K562 (cell line): ENCODE results near the gene MDM4. TPM values are rescaled to one million over a fixed set of nuclear protein-coding genes. Genes with fewer than 3 reads are reported as not detected.

ENCODE experiments used
- ARNT ChIP-seq, 2 experiments: fragments of 450-650 bp; IDR thresholded peaks; 2 replicates each; pipeline ENCODE4 v1.6.1; 2016; ENCODE audit warnings: mild to moderate bottlenecking in 1 of 2
- CBX1 ChIP-seq: sonication (generic); IDR thresholded peaks from 2 replicates; pipeline ENCODE4 v1.6.1; 2016; ENCODE audit warnings: antibody characterized with exemption, low read depth, mild to moderate bottlenecking
- ETV1 ChIP-seq: fragments of 450-650 bp; conservative IDR thresholded peaks from 2 replicates; pipeline ENCODE4 v1.6.1; 2016; ENCODE audit warnings: missing genetic modification characterization, control low read depth, low read depth, missing compliant biosample characterization
- FOXM1 ChIP-seq, 2 experiments: fragments of 450-650 bp in 1 of 2; sonication (generic) in 1 of 2; formaldehyde crosslinking in 1 of 2; IDR thresholded peaks; 2 replicates each; pipeline versions ENCODE4 v1.6.1 to v1.9.0; 2017 to 2022; ENCODE audit warnings: low read depth in 2 of 2, mild to moderate bottlenecking in 2 of 2, missing genetic modification reagents in 1 of 2, moderate library complexity in 1 of 2
- GTF2F1 ChIP-seq: IDR thresholded peaks from 2 replicates; pipeline ENCODE4 v1.6.1; 2011; ENCODE audit warnings: low read depth, low read length, improper control_type of control experiment
- JUND ChIP-seq, 2 experiments: IDR thresholded peaks; 2 replicates in 1 of 2; 3 replicates in 1 of 2; pipeline ENCODE4 v1.6.1; 2011; ENCODE audit warnings: borderline replicate concordance in 2 of 2, low read depth in 2 of 2, low read length in 2 of 2, improper control_type of control experiment in 1 of 2, missing biosample characterization in 1 of 2, missing genetic modification characterization in 1 of 2, missing genetic modification reagents in 1 of 2
- KAT2B ChIP-seq: IDR thresholded peaks from one replicate; pipeline ENCODE4 v1.6.1; 2012; ENCODE audit warnings: low read depth, mild to moderate bottlenecking, control low read depth, inconsistent platforms, low read length, moderate library complexity
- KLF1 ChIP-seq: fragments of 450-650 bp; IDR thresholded peaks from 2 replicates; pipeline ENCODE4 v1.6.1; 2016; ENCODE audit warnings: missing genetic modification characterization, missing compliant biosample characterization
- NEUROD1 ChIP-seq: fragments of 150-350 bp; IDR thresholded peaks from 2 replicates; pipeline ENCODE4 v1.6.1; 2014; ENCODE audit warnings: borderline replicate concordance, low read length, low read depth; ENCODE audit not compliant: partially characterized antibody
- NFIC ChIP-seq: fragments of 450-650 bp; IDR thresholded peaks from 2 replicates; pipeline ENCODE4 v1.6.1; 2017; ENCODE audit warnings: mild to moderate bottlenecking, inconsistent platforms
- NRF1 ChIP-seq, 2 experiments: fragments of 450-650 bp; IDR thresholded peaks in 1 of 2; conservative IDR thresholded peaks in 1 of 2; 2 replicates each; pipeline ENCODE4 v1.6.1; 2014; ENCODE audit warnings: mild to moderate bottlenecking in 2 of 2
- PHTF2 ChIP-seq: fragments of 250-450 bp; sonication (Bioruptor Pico); IDR thresholded peaks from 2 replicates; pipeline ENCODE4 v1.5.0; 2021; ENCODE audit warnings: mild to moderate bottlenecking
- RBM14 ChIP-seq: fragments of 200-400 bp; formaldehyde crosslinking; IDR thresholded peaks from 2 replicates; pipeline ENCODE4 v1.6.1; 2018; ENCODE audit warnings: low read depth, mild to moderate bottlenecking, low read length, moderate library complexity, borderline replicate concordance; ENCODE audit not compliant: insufficient read depth
- SMARCA5 ChIP-seq: fragments of 450-650 bp; IDR thresholded peaks from 2 replicates; pipeline ENCODE4 v1.6.1; 2016
- SOX6 ChIP-seq: fragments of 450-650 bp; IDR thresholded peaks from 2 replicates; pipeline ENCODE4 v1.6.1; 2014; ENCODE audit warnings: mild to moderate bottlenecking
- SUPT5H ChIP-seq: fragments of 450-650 bp; IDR thresholded peaks from 2 replicates; pipeline ENCODE4 v1.6.1; 2016
- TARDBP ChIP-seq: fragments of 450-650 bp; IDR thresholded peaks from 2 replicates; pipeline ENCODE4 v1.6.1; 2016
- ZBTB17 ChIP-seq: fragments of 450-650 bp; formaldehyde crosslinking; IDR thresholded peaks from 2 replicates; pipeline ENCODE4 v1.4.0; 2020; ENCODE audit warnings: mild to moderate bottlenecking
- ZC3H8 ChIP-seq: fragments of 450-650 bp; IDR thresholded peaks from 2 replicates; pipeline ENCODE4 v1.6.1; 2017
- ZNF212 ChIP-seq: fragments of 450-650 bp; formaldehyde crosslinking; IDR thresholded peaks from 2 replicates; pipeline ENCODE4 v1.4.0; 2020; ENCODE audit warnings: mild to moderate bottlenecking
- ZNF24 ChIP-seq: fragments of 450-650 bp; IDR thresholded peaks from 2 replicates; pipeline ENCODE4 v1.6.1; 2016
- polyA plus RNA-seq, 8 experiments: library from polyadenylated mRNA; depleted of rRNA in 4 of 8; stranded (reverse) in 5 of 8; unstranded in 3 of 8; fragments of >200 nt; fragmentation: Nextera tagmentation in 2 of 8; fragmentation: Illumina TruSeq in 1 of 8; extraction: Ambion mirVana in 2 of 8; extraction: Trizol in 1 of 8; gene quantifications; 2 replicates each; pipeline versions ENCODE4 v1.2.1 to v1.2.3, GENCODE V29; 2011 to 2014; ENCODE audit warnings: inconsistent platforms in 1 of 8, missing spikeins in 1 of 8
- total RNA-seq, 7 experiments: library from RNA; depleted of rRNA in 6 of 7; stranded (reverse); fragments of >200 nt in 6 of 7; fragmentation: Illumina TruSeq in 2 of 7; extraction: Trizol in 2 of 7; gene quantifications; 2 replicates each; pipeline versions ENCODE4 v1.2.1 to v1.2.3, GENCODE V29; 2011 to 2021; ENCODE audit warnings: low replicate concordance in 1 of 7
- TF ChIP-seq, protein P1 (sequence below): IDR thresholded peaks from 2 replicates; pipeline ENCODE4 v1.6.1; 2016; ENCODE audit warnings: missing genetic modification characterization, missing compliant biosample characterization
- TF ChIP-seq, protein P2 (sequence below): fragments of 250-450 bp; sonication (Bioruptor Pico); IDR thresholded peaks from 2 replicates; pipeline ENCODE4 v1.8.0; 2021; ENCODE audit warnings: moderate library complexity, mild to moderate bottlenecking, inconsistent platforms
- TF ChIP-seq, protein P3 (sequence below): fragments of 250-450 bp; sonication (Bioruptor Pico); IDR thresholded peaks from 2 replicates; pipeline ENCODE4 v1.4.0; 2020; ENCODE audit warnings: mild to moderate bottlenecking, moderate library complexity
- TF ChIP-seq, protein P4 (sequence below): fragments of 250-450 bp; sonication (Bioruptor Pico); IDR thresholded peaks from 2 replicates; pipeline ENCODE4 v1.8.0; 2022; ENCODE audit warnings: inconsistent platforms, mild to moderate bottlenecking, moderate library complexity, borderline replicate concordance

Gene MDM4
- total and polyA plus RNA-seq, 9 of the 15 experiments (the other 6 are each of a cell fraction or from before 2014, with no cell fraction given): 3.3 to 61.7 (median 21.2) TPM

DNA sequence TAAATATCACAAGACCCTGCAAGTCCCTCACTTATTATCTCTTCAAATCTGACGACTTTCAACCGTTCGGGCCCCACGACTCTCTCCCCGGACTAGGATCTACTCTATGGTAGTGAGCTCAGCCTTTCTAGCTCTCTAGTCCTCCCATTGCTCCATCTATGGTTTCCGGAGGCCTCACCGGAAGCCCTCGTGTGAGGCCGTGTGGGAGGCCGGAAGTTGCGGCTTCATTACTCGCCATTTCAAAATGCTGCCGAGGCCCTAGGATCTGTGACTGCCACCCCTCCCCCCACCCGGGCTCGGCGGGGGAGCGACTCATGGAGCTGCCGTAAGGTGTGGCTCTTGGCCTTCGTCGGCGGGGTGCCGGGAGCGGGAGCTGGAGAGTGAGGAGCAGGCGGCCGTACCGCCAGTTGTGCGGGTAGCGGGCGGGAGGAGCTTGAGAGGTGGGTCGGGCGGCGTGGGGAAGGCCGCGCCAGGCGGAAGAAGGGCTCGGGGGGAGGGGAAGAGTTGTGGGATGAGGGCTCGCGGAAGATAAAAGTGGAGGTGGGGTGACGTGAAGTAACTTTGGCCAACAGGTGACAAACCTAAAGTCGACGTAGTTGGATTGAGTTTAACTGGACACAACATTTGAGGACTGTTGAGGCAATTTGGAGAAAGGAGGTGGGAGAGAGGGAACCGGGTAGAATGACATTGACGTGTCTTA, at the start of gene MDM4 (continued):
- TF ChIP-seq, protein P1, sequence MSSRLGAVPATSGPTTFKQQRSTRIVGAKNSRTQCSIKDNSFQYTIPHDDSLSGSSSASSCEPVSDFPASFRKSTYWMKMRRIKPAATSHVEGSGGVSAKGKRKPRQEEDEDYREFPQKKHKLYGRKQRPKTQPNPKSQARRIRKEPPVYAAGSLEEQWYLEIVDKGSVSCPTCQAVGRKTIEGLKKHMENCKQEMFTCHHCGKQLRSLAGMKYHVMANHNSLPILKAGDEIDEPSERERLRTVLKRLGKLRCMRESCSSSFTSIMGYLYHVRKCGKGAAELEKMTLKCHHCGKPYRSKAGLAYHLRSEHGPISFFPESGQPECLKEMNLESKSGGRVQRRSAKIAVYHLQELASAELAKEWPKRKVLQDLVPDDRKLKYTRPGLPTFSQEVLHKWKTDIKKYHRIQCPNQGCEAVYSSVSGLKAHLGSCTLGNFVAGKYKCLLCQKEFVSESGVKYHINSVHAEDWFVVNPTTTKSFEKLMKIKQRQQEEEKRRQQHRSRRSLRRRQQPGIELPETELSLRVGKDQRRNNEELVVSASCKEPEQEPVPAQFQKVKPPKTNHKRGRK: no peak
- no peak; the same call in 1 of the 2 replicates for TF ChIP-seq ZC3H8
- no peak for TF ChIP-seq RBM14
- no peak for TF ChIP-seq PHTF2 (CRISPR knock-in tag)
- TF ChIP-seq NFIC: peak; percentile 77
- peak in 1 of 2 experiments; percentile 29; a peak in 1 of 4 replicates for TF ChIP-seq NRF1 (conservative IDR thresholded peaks at IDR 0.05 in 1 of 2, IDR thresholded peaks at IDR 0.05 in 1 of 2)
- peak; percentile 81 for TF ChIP-seq SOX6
- TF ChIP-seq FOXM1 (IDR thresholded peaks at IDR 0.05; ENCODE audit: low read depth): peak; percentile 64
- no peak; the same call in 1 of the 2 replicates for TF ChIP-seq FOXM1 (CRISPR knock-in tag; IDR thresholded peaks at IDR 0.05; ENCODE audit: low read depth)
- no peak for TF ChIP-seq TARDBP
- TF ChIP-seq SUPT5H: peak; percentile 97
- TF ChIP-seq CBX1: peak; percentile 86
- peak; percentile 82; the same call in 1 of the 2 replicates for TF ChIP-seq SMARCA5
- peak; percentile 94 for TF ChIP-seq NEUROD1
- TF ChIP-seq ZBTB17 (CRISPR knock-in tag): peak; percentile 57; the same call in 1 of the 2 replicates
- TF ChIP-seq, protein P2, sequence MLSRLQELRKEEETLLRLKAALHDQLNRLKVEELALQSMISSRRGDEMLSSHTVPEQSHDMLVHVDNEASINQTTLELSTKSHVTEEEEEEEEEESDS (CRISPR knock-in tag): no peak
- peak; percentile 82 for TF ChIP-seq GTF2F1
- no peak for TF ChIP-seq KAT2B
- peak; percentile 55 for TF ChIP-seq ZNF24
- TF ChIP-seq ETV1 (tag): peak; percentile 100
- TF ChIP-seq ZNF212: no peak
- TF ChIP-seq, protein P3, sequence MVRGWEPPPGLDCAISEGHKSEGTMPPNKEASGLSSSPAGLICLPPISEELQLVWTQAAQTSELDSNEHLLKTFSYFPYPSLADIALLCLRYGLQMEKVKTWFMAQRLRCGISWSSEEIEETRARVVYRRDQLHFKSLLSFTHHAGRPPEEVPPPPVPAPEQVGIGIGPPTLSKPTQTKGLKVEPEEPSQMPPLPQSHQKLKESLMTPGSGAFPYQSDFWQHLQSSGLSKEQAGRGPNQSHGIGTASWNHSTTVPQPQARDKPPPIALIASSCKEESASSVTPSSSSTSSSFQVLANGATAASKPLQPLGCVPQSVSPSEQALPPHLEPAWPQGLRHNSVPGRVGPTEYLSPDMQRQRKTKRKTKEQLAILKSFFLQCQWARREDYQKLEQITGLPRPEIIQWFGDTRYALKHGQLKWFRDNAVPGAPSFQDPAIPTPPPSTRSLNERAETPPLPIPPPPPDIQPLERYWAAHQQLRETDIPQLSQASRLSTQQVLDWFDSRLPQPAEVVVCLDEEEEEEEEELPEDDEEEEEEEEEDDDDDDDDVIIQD (CRISPR knock-in tag): no peak
- TF ChIP-seq ARNT (IDR thresholded peaks at IDR 0.05): peak; percentile 66 to 68; a peak in 1 of 4 replicates
- TF ChIP-seq, protein P4, sequence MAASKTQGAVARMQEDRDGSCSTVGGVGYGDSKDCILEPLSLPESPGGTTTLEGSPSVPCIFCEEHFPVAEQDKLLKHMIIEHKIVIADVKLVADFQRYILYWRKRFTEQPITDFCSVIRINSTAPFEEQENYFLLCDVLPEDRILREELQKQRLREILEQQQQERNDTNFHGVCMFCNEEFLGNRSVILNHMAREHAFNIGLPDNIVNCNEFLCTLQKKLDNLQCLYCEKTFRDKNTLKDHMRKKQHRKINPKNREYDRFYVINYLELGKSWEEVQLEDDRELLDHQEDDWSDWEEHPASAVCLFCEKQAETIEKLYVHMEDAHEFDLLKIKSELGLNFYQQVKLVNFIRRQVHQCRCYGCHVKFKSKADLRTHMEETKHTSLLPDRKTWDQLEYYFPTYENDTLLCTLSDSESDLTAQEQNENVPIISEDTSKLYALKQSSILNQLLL (CRISPR knock-in tag): no peak
- TF ChIP-seq KLF1 (tag): peak; percentile 76
- peak; percentile 79 for TF ChIP-seq JUND (IDR thresholded peaks at IDR 0.05; ENCODE audit: borderline replicate concordance, low read depth, low read length)
- TF ChIP-seq JUND (tag; IDR thresholded peaks at IDR 0.05; ENCODE audit: borderline replicate concordance, low read depth, low read length): no peak; the same call in 2 of the 3 replicates
